Epithelial cell of proximal tubule (primary cell): ENCODE data around the gene CCDC83. TPM values are rescaled to one million over a fixed set of nuclear protein-coding genes. Genes with fewer than 3 reads are reported as not detected.
A peak's percentile ranks its signal among the peaks of the same experiment; 100 is the strongest.

Experiments
- DNase-seq: peaks from one replicate; pipeline ENCODE4 v3.0.0-alpha.2; 2011; ENCODE audit warnings: low read depth
- H3K4me3 ChIP-seq: 2 replicates; pipeline ENCODE4 v1.5.1; 2011; ENCODE audit warnings: low read depth, mild to moderate bottlenecking, low read length
- total RNA-seq: library from RNA; depleted of rRNA; stranded (reverse); fragments of >200 nt; gene quantifications from 2 replicates; pipeline ENCODE4 v1.2.3, GENCODE V29; 2015
- TF ChIP-seq, protein P1 (sequence below): conservative IDR thresholded peaks from 2 replicates; pipeline ENCODE4 v1.5.1; 2012; ENCODE audit warnings: low read depth, mild to moderate bottlenecking, low read length

CCDC83 gene
- total RNA-seq, 1 donor from 2014 or later, result not detected

DNA sequence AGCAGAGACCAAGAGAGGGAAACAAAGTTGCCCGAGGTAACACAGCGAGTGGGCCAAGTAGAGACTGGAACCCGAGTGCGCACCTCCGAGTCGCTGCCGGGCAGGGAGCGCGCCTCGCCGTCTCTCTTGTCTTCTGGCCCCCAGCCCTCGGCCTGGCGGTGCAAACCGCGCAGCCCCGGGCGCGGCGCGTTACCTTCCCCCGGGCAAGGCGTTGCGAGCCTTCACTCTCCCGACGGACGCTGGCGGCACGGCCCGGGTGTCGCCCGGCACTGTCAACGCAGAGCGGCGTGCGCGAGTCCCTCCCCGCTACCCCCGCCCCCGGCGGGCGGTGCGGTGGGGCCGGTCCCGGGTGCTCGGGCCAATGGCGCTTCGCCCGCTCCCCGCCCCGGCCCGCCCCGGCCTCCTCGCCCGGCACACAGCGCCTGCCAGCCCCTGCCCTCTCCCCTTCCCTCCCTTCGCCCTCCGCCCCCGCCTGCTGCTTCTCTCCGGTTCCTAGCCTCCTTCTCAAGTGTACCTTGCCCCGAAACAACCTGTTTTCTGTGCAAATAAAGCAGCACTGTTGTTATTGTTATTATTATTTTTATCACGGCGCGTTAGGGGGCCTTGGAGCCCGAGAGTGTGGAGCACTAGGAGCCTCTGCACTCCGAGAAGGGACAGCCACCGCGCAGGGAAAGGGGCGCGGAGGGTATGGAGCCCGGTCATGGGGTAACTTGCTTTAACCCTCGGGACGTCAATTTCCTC is 44.1 kb upstream of the CCDC83 start, which contains the start of gene SYTL2:
TSS of gene SYTL2 (minus strand) at position 271 of the 741 bp plus-strand sequence. CDS start 53,416 bp downstream, outside the sequence.
- peak within 1 kb of the TSS; percentile 63 for H3K4me3 ChIP-seq
- TF ChIP-seq, protein P1, sequence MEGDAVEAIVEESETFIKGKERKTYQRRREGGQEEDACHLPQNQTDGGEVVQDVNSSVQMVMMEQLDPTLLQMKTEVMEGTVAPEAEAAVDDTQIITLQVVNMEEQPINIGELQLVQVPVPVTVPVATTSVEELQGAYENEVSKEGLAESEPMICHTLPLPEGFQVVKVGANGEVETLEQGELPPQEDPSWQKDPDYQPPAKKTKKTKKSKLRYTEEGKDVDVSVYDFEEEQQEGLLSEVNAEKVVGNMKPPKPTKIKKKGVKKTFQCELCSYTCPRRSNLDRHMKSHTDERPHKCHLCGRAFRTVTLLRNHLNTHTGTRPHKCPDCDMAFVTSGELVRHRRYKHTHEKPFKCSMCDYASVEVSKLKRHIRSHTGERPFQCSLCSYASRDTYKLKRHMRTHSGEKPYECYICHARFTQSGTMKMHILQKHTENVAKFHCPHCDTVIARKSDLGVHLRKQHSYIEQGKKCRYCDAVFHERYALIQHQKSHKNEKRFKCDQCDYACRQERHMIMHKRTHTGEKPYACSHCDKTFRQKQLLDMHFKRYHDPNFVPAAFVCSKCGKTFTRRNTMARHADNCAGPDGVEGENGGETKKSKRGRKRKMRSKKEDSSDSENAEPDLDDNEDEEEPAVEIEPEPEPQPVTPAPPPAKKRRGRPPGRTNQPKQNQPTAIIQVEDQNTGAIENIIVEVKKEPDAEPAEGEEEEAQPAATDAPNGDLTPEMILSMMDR, result no peak
- DNase-seq, result no peak

GRCh38 chr11:85811624-85812023 is 43.6 kb upstream of the CCDC83 start:
- DNase-seq, result no peak
- TF ChIP-seq, protein P1, result no peak
- H3K4me3 ChIP-seq, result peak overlapping the region; percentile 63

DNA sequence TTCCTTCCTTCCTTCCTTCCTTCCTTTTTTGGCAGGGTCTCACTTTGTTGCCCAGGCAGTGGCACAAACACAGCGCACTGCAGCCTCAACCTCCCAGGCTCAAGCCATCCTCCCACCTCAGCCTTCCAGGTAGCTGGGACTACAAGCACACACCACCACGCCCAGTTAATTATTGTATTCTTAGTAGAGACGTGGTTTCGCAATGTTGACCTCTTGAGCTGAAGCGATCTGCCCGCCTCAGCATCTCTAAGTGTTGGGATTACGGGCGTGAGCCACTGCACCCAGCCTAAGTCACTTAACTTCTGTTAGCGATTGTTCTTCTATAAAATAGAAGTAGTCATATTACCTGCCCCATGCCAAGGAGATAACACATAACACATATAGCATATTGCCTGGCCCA is 41.5 kb upstream of the CCDC83 start:
- H3K4me3 ChIP-seq, result no peak overlapping the region
- TF ChIP-seq, protein P1, result no peak
- DNase-seq, result no peak

GRCh38 chr11:85815186-85815931 is 39.8 kb upstream of the CCDC83 start:
- no peak for DNase-seq
- H3K4me3 ChIP-seq, result no peak overlapping the region
- TF ChIP-seq, protein P1, result no peak

DNA sequence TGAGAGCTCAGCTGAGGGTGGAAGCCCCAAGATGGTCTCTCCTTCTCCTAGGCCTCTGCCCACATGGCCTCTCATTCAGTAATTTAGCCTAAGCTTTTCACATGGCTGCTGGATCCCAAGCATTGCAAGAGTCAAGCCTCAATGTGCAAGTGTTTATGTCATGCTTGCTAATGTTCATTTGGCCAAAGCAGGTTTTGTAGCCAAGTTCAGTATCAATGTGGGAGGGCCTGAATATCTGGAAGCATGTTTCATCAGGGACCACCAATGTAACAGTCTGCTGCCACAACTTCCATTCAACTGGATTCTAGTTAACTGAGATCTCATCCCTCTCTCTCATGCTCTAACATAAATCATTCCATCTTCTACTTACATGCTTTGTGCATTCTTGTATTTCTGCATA is 35.7 kb upstream of the CCDC83 start:
- DNase-seq, result no peak
- TF ChIP-seq, protein P1, result no peak

DNA sequence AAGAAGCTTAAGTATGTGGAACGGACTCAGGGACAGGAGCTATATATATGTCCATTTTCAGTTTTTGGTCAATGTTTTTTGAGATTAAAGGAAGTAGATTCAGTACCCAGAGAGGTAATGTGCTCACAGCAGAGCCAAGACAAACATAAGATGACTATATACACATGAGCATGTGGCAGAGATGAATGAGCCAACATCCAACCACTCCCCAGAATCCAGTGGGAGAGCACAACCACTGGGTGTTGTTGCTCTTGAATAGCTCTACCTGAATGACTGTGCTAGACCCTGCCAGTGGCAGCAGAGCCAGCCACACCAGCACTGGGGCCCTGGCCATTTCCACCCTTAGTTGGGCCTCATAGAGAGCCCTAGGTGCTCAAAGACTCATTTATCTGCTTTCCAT is 33.5 kb upstream of the CCDC83 start:
- TF ChIP-seq, protein P1, result no peak
- H3K4me3 ChIP-seq, result no peak overlapping the region
- DNase-seq, result peak; percentile 38

More for the DNA sequence above, 35.7 kb upstream of the CCDC83 start:
- no peak overlapping the region for H3K4me3 ChIP-seq

GRCh38 chr11:85822814-85823213 is 32.4 kb upstream of the CCDC83 start:
- TF ChIP-seq, protein P1, result no peak
- DNase-seq, result peak; percentile 90

More at GRCh38 chr11:85822814-85823213, 32.4 kb upstream of the CCDC83 start:
- H3K4me3 ChIP-seq, result no peak overlapping the region
